WTC11 (cell line): Measurements from ENCODE around the gene BABAM2. TPM values are rescaled to one million over a fixed set of nuclear protein-coding genes. Genes with fewer than 3 reads are reported as not detected.

ENCODE experiments used
- ATAC-seq: fragments of 200-7000 bp; cut with Tn5 transposase; 2 replicates; pipeline ENCODE4 v1.10.0; 2021; ENCODE audit warnings: mild to moderate bottlenecking, moderate library complexity
- CTCF ChIA-PET: fragments of 300-600 bp; sonication (Branson Sonifier 250); formaldehyde crosslinking; loops from one replicate; lab custom pipeline; 2021; ENCODE audit warnings: antibody characterized with exemption; lab: Charles Lee
- POLR2A ChIA-PET: fragments of 350-600 bp; sonication (Branson Sonifier 250); formaldehyde crosslinking; loops from one replicate; lab custom pipeline; 2021; ENCODE audit warnings: antibody characterized with exemption; lab: Charles Lee
- DNase-seq: peaks from one replicate; pipeline ENCODE4 v3.0.0; 2021; ENCODE audit warnings: low spot score
- H3K27ac Mint-ChIP-seq: 2 replicates; pipeline ENCODE4 v1.8.0; 2021; ENCODE audit warnings: mixed read lengths
- H3K27me3 Mint-ChIP-seq: 2 replicates; pipeline ENCODE4 v1.8.0; 2021; ENCODE audit warnings: low read depth, mild to moderate bottlenecking, moderate library complexity, mixed read lengths
- H3K36me3 Mint-ChIP-seq: 2 replicates; pipeline ENCODE4 v1.8.0; 2021; ENCODE audit warnings: mixed read lengths
- H3K4me1 Mint-ChIP-seq: 2 replicates; pipeline ENCODE4 v1.8.0; 2022; ENCODE audit warnings: mixed read lengths
- H3K4me3 Mint-ChIP-seq: 2 replicates; pipeline ENCODE4 v1.8.0; 2021; ENCODE audit warnings: mild to moderate bottlenecking, moderate library complexity, mixed read lengths
- H3K9me3 Mint-ChIP-seq: 2 replicates; pipeline ENCODE4 v1.8.0; 2021; ENCODE audit warnings: mixed read lengths
- CREB1 ChIP-seq: sonication (generic); formaldehyde crosslinking; IDR thresholded peaks from 2 replicates; pipeline ENCODE4 v1.8.0; 2023; ENCODE audit warnings: mild to moderate bottlenecking, missing genetic modification reagents
- ETV6 ChIP-seq: sonication (generic); formaldehyde crosslinking; IDR thresholded peaks from 2 replicates; pipeline ENCODE4 v1.8.1; 2022; ENCODE audit warnings: mild to moderate bottlenecking, missing genetic modification reagents
- FOXJ3 ChIP-seq: sonication (generic); formaldehyde crosslinking; IDR thresholded peaks from 2 replicates; pipeline ENCODE4 v1.9.0; 2021; ENCODE audit warnings: missing genetic modification reagents, mild to moderate bottlenecking, borderline replicate concordance
- FOXK1 ChIP-seq: sonication (generic); formaldehyde crosslinking; IDR thresholded peaks from 2 replicates; pipeline ENCODE4 v1.8.0; 2022; ENCODE audit warnings: mild to moderate bottlenecking, moderate library complexity, missing genetic modification reagents
- GTF2I ChIP-seq: fragments of 250-450 bp; sonication (Bioruptor Pico); conservative IDR thresholded peaks from 2 replicates; pipeline ENCODE4 v1.4.0; 2021; ENCODE audit warnings: mild to moderate bottlenecking
- KAT7 ChIP-seq: sonication (generic); formaldehyde crosslinking; IDR thresholded peaks from 2 replicates; pipeline ENCODE4 v1.8.1; 2023; ENCODE audit warnings: missing genetic modification reagents, mild to moderate bottlenecking, borderline replicate concordance
- NR3C1 ChIP-seq: sonication (generic); formaldehyde crosslinking; conservative IDR thresholded peaks from 2 replicates; pipeline ENCODE4 v1.8.1; 2023; ENCODE audit warnings: low read depth, mild to moderate bottlenecking, missing genetic modification reagents
- PRRX2 ChIP-seq: fragments of 250-450 bp; sonication (Bioruptor Pico); IDR thresholded peaks from 2 replicates; pipeline ENCODE4 v1.8.0; 2021; ENCODE audit warnings: mild to moderate bottlenecking
- SMAD3 ChIP-seq: sonication (generic); formaldehyde crosslinking; IDR thresholded peaks from 2 replicates; pipeline ENCODE4 v1.8.0; 2022; ENCODE audit warnings: missing genetic modification reagents, mild to moderate bottlenecking, borderline replicate concordance
- SOX15 ChIP-seq: fragments of 250-450 bp; sonication (Bioruptor Pico); IDR thresholded peaks from 2 replicates; pipeline ENCODE4 v1.9.0; 2021; ENCODE audit warnings: mild to moderate bottlenecking
- SP1 ChIP-seq: sonication (generic); formaldehyde crosslinking; conservative IDR thresholded peaks from 2 replicates; pipeline ENCODE4 v1.8.1; 2022; ENCODE audit warnings: missing genetic modification reagents
- ZBTB21 ChIP-seq: sonication (generic); formaldehyde crosslinking; IDR thresholded peaks from 2 replicates; pipeline ENCODE4 v1.8.1; 2023; ENCODE audit warnings: mild to moderate bottlenecking, missing genetic modification reagents, borderline replicate concordance
- ZNF263 ChIP-seq: sonication (generic); formaldehyde crosslinking; IDR thresholded peaks from 2 replicates; pipeline ENCODE4 v1.8.1; 2022; ENCODE audit warnings: low read depth, mild to moderate bottlenecking, moderate library complexity, missing genetic modification reagents
- total RNA-seq: library from RNA; stranded (reverse); gene quantifications from 3 replicates; pipeline ENCODE4 v1.2.3, GENCODE V29; 2021
- TF ChIP-seq, protein P1 (sequence below): sonication (generic); formaldehyde crosslinking; IDR thresholded peaks from 2 replicates; pipeline ENCODE4 v1.8.0; 2022; ENCODE audit warnings: mild to moderate bottlenecking, missing genetic modification reagents
- TF ChIP-seq, protein P2 (sequence below): fragments of 250-450 bp; sonication (Bioruptor Pico); IDR thresholded peaks from 2 replicates; pipeline ENCODE4 v1.9.0; 2021; ENCODE audit warnings: moderate library complexity, mild to moderate bottlenecking, inconsistent platforms, borderline replicate concordance
- TF ChIP-seq, protein P3 (sequence below): sonication (generic); formaldehyde crosslinking; conservative IDR thresholded peaks from 2 replicates; pipeline ENCODE4 v1.8.1; 2022; ENCODE audit warnings: mild to moderate bottlenecking, missing genetic modification reagents
- TF ChIP-seq, protein P4 (sequence below): sonication (generic); formaldehyde crosslinking; IDR thresholded peaks from 2 replicates; pipeline ENCODE4 v1.8.1; 2023; ENCODE audit warnings: mild to moderate bottlenecking, moderate library complexity, missing genetic modification reagents
- TF ChIP-seq, protein P5 (sequence below): fragments of 250-450 bp; sonication (Bioruptor Pico); IDR thresholded peaks from 2 replicates; pipeline ENCODE4 v1.8.0; 2021; ENCODE audit warnings: mild to moderate bottlenecking
- TF ChIP-seq, protein P6 (sequence below): fragments of 200-600 bp; IDR thresholded peaks from 2 replicates; pipeline ENCODE4 v1.8.0; 2022; ENCODE audit warnings: antibody characterized with exemption
- TF ChIP-seq, protein P7 (sequence below): fragments of 250-450 bp; sonication (Bioruptor Pico); IDR thresholded peaks from 2 replicates; pipeline ENCODE4 v1.9.0; 2021; ENCODE audit warnings: mild to moderate bottlenecking
- TF ChIP-seq, protein P8 (sequence below): sonication (generic); formaldehyde crosslinking; IDR thresholded peaks from 2 replicates; pipeline ENCODE4 v1.8.1; 2023; ENCODE audit warnings: mild to moderate bottlenecking, missing genetic modification reagents, moderate library complexity

The BABAM2 gene
- total RNA-seq, 1 experiment from 2014 or later, result 16.5 TPM

DNA sequence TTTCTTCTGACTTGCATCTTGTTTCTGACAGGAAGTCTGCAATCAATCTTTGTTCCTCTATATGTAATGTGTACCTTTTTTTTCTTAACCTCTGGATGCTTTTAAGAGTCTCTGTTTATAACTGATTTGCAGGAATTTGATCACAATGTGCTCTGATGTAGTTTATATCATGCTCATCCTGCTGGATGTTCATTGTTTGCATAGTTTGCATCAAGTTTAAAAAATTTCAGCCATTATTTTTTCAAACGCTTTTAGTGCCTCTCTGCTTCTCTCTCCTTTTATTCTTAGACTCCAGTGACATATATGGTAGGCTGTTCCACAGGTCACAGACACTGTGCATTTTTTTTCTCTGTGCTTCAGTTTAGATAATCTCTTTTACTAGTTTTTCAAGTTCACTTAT, 24.3 kb upstream of the BABAM2 start (continued):
- TF ChIP-seq, protein P1, sequence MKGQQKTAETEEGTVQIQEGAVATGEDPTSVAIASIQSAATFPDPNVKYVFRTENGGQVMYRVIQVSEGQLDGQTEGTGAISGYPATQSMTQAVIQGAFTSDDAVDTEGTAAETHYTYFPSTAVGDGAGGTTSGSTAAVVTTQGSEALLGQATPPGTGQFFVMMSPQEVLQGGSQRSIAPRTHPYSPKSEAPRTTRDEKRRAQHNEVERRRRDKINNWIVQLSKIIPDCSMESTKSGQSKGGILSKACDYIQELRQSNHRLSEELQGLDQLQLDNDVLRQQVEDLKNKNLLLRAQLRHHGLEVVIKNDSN (CRISPR knock-in tag), result no peak
- TF ChIP-seq KAT7, result no peak

DNA sequence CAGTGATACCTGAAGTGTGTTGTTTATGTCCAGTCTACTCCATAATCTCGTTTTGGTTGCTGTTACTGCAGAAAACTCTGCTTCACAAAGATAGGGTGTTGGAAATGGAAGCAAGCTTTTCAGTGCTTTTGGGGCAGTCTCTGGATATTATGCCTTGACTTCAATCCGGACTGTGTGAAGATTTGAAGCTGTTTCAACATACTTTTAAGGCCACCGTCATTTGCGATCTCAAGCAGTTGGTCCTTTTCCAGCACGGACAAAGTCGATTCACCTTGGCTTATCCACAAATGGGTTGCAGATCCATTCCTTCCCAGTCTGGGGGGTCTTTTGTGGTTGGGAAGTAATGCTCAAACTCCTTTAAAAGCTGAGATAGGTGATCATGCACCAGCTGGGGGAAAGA, 20.8 kb upstream of the BABAM2 start:
- ChIA-PET CTCF (no interaction called here), POLR2A (no interaction called here)
- TF ChIP-seq, protein P2, sequence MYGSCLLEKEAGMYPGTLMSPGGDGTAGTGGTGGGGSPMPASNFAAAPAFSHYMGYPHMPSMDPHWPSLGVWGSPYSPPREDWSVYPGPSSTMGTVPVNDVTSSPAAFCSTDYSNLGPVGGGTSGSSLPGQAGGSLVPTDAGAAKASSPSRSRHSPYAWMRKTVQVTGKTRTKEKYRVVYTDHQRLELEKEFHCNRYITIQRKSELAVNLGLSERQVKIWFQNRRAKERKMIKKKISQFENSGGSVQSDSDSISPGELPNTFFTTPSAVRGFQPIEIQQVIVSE (CRISPR knock-in tag), result no peak
- TF ChIP-seq NR3C1 (no peak), GTF2I (CRISPR knock-in tag) (no peak), FOXK1 (no peak), FOXJ3 (no peak), CREB1 (no peak), PRRX2 (CRISPR knock-in tag) (no peak), ETV6 (CRISPR knock-in tag) (no peak), ZNF263 (no peak), SMAD3 (CRISPR knock-in tag) (no peak), SOX15 (CRISPR knock-in tag) (no peak), SP1 (no peak), ZBTB21 (CRISPR knock-in tag) (no peak)
- TF ChIP-seq, protein P3, sequence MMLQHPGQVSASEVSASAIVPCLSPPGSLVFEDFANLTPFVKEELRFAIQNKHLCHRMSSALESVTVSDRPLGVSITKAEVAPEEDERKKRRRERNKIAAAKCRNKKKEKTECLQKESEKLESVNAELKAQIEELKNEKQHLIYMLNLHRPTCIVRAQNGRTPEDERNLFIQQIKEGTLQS (CRISPR knock-in tag), result no peak
- TF ChIP-seq, protein P4, sequence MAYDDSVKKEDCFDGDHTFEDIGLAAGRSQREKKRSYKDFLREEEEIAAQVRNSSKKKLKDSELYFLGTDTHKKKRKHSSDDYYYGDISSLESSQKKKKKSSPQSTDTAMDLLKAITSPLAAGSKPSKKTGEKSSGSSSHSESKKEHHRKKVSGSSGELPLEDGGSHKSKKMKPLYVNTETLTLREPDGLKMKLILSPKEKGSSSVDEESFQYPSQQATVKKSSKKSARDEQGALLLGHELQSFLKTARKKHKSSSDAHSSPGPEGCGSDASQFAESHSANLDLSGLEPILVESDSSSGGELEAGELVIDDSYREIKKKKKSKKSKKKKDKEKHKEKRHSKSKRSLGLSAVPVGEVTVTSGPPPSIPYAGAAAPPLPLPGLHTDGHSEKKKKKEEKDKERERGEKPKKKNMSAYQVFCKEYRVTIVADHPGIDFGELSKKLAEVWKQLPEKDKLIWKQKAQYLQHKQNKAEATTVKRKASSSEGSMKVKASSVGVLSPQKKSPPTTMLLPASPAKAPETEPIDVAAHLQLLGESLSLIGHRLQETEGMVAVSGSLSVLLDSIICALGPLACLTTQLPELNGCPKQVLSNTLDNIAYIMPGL (CRISPR knock-in tag), result no peak
- TF ChIP-seq, protein P5, sequence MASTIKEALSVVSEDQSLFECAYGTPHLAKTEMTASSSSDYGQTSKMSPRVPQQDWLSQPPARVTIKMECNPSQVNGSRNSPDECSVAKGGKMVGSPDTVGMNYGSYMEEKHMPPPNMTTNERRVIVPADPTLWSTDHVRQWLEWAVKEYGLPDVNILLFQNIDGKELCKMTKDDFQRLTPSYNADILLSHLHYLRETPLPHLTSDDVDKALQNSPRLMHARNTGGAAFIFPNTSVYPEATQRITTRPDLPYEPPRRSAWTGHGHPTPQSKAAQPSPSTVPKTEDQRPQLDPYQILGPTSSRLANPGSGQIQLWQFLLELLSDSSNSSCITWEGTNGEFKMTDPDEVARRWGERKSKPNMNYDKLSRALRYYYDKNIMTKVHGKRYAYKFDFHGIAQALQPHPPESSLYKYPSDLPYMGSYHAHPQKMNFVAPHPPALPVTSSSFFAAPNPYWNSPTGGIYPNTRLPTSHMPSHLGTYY (CRISPR knock-in tag), result no peak
- TF ChIP-seq, protein P6, sequence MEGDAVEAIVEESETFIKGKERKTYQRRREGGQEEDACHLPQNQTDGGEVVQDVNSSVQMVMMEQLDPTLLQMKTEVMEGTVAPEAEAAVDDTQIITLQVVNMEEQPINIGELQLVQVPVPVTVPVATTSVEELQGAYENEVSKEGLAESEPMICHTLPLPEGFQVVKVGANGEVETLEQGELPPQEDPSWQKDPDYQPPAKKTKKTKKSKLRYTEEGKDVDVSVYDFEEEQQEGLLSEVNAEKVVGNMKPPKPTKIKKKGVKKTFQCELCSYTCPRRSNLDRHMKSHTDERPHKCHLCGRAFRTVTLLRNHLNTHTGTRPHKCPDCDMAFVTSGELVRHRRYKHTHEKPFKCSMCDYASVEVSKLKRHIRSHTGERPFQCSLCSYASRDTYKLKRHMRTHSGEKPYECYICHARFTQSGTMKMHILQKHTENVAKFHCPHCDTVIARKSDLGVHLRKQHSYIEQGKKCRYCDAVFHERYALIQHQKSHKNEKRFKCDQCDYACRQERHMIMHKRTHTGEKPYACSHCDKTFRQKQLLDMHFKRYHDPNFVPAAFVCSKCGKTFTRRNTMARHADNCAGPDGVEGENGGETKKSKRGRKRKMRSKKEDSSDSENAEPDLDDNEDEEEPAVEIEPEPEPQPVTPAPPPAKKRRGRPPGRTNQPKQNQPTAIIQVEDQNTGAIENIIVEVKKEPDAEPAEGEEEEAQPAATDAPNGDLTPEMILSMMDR, result no peak
- TF ChIP-seq, protein P7, sequence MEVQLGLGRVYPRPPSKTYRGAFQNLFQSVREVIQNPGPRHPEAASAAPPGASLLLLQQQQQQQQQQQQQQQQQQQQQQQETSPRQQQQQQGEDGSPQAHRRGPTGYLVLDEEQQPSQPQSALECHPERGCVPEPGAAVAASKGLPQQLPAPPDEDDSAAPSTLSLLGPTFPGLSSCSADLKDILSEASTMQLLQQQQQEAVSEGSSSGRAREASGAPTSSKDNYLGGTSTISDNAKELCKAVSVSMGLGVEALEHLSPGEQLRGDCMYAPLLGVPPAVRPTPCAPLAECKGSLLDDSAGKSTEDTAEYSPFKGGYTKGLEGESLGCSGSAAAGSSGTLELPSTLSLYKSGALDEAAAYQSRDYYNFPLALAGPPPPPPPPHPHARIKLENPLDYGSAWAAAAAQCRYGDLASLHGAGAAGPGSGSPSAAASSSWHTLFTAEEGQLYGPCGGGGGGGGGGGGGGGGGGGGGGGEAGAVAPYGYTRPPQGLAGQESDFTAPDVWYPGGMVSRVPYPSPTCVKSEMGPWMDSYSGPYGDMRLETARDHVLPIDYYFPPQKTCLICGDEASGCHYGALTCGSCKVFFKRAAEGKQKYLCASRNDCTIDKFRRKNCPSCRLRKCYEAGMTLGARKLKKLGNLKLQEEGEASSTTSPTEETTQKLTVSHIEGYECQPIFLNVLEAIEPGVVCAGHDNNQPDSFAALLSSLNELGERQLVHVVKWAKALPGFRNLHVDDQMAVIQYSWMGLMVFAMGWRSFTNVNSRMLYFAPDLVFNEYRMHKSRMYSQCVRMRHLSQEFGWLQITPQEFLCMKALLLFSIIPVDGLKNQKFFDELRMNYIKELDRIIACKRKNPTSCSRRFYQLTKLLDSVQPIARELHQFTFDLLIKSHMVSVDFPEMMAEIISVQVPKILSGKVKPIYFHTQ (CRISPR knock-in tag), result no peak
- TF ChIP-seq, protein P8, sequence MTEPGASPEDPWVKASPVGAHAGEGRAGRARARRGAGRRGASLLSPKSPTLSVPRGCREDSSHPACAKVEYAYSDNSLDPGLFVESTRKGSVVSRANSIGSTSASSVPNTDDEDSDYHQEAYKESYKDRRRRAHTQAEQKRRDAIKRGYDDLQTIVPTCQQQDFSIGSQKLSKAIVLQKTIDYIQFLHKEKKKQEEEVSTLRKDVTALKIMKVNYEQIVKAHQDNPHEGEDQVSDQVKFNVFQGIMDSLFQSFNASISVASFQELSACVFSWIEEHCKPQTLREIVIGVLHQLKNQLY (CRISPR knock-in tag), result no peak
- H3K27me3 Mint-ChIP-seq, result peaks cover 24% of the 10 kb centered on the region
- H3K36me3 Mint-ChIP-seq, result no peaks in the 10 kb centered on the region
- no peak overlapping the region for H3K27ac Mint-ChIP-seq
- no peaks in the 10 kb centered on the region for H3K9me3 Mint-ChIP-seq
- DNase-seq, result no peak
- no peak overlapping the region for H3K4me3 Mint-ChIP-seq
- H3K4me1 Mint-ChIP-seq, result no peaks in the 10 kb centered on the region
- no peak for ATAC-seq
